ENCODE results near the gene DNAH7.

- TF ChIP-seq, protein P1, sequence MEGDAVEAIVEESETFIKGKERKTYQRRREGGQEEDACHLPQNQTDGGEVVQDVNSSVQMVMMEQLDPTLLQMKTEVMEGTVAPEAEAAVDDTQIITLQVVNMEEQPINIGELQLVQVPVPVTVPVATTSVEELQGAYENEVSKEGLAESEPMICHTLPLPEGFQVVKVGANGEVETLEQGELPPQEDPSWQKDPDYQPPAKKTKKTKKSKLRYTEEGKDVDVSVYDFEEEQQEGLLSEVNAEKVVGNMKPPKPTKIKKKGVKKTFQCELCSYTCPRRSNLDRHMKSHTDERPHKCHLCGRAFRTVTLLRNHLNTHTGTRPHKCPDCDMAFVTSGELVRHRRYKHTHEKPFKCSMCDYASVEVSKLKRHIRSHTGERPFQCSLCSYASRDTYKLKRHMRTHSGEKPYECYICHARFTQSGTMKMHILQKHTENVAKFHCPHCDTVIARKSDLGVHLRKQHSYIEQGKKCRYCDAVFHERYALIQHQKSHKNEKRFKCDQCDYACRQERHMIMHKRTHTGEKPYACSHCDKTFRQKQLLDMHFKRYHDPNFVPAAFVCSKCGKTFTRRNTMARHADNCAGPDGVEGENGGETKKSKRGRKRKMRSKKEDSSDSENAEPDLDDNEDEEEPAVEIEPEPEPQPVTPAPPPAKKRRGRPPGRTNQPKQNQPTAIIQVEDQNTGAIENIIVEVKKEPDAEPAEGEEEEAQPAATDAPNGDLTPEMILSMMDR (IDR thresholded peaks at IDR 0.05): no peak
- no peak for TF ChIP-seq POLR2A (IDR thresholded peaks at IDR 0.05)
Observed at GRCh38 chr2:195759877-195760276, 308.8 kb downstream of the DNAH7 start.
